ENCODE measurements around the gene ACMSD. TPM values are rescaled to one million over a fixed set of nuclear protein-coding genes. Genes with fewer than 3 reads are reported as not detected.

The ACMSD gene
- polyA plus RNA-seq, 3 donors: 0.18 TPM; not detected in 2

- H3K27ac ChIP-seq (ENCODE audit: low read depth, low read length): no peak overlapping the region
- WGBS, 3 donors: 57 to 72% (median 71%) methylated on average over 3 of the region's 3 CpGs
Measured at GRCh38 chr2:134926231-134926931, 88.0 kb downstream of the ACMSD start.

GRCh38 chr2:134927195-134927594, 88.8 kb downstream of the ACMSD start:
- 78 to 89% (median 81%) methylated on average over 3 of the region's 3 CpGs for WGBS, 3 donors
- H3K27ac ChIP-seq (ENCODE audit: low read depth, low read length): no peak overlapping the region

- no peak overlapping the region for H3K27ac ChIP-seq (ENCODE audit: low read depth, low read length)
Measured at GRCh38 chr2:134932864-134933526, 94.6 kb downstream of the ACMSD start.

GRCh38 chr2:134933732-134934131, 95.3 kb downstream of the ACMSD start:
- no peak overlapping the region for H3K27ac ChIP-seq (ENCODE audit: low read depth, low read length)
- 70 to 92% (median 89%) methylated on average over 1 of the region's 1 CpG for WGBS, 3 donors

More at GRCh38 chr2:134932864-134933526, 94.6 kb downstream of the ACMSD start:
- WGBS, 3 donors: 24 to 95% (median 93%) methylated on average over 3 of the region's 3 CpGs

GRCh38 chr2:134934150-134934549, 95.7 kb downstream of the ACMSD start:
- WGBS, 3 donors: 48 to 55% (median 55%) methylated on average over 2 of the region's 2 CpGs
- H3K27ac ChIP-seq (ENCODE audit: low read depth, low read length): no peak overlapping the region

- 3 to 7% (median 6%) methylated on average over 1 of the region's 1 CpG for WGBS, 3 donors
- H3K27ac ChIP-seq (ENCODE audit: low read depth, low read length): no peak overlapping the region
Measured at GRCh38 chr2:134934641-134935040, 96.2 kb downstream of the ACMSD start.

- no peak overlapping the region for H3K27ac ChIP-seq (ENCODE audit: low read depth, low read length)
- 23 to 94% (median 81%) methylated on average over 4 of the region's 4 CpGs for WGBS, 3 donors
Measured at GRCh38 chr2:134936691-134937090, 98.3 kb downstream of the ACMSD start.

- H3K27ac ChIP-seq (ENCODE audit: low read depth, low read length): no peak overlapping the region
- WGBS, 3 donors: 75 to 94% (median 82%) methylated on average over 2 of the region's 2 CpGs
Measured at GRCh38 chr2:134943540-134943939, 105.1 kb downstream of the ACMSD start.

GRCh38 chr2:134944975-134945374, 106.6 kb downstream of the ACMSD start:
- no peak overlapping the region for H3K27ac ChIP-seq (ENCODE audit: low read depth, low read length)
- WGBS, 3 donors: 68 to 83% (median 83%) methylated on average over 1 of the region's 1 CpG

- WGBS, 3 donors: 82 to 91% (median 83%) methylated on average over 6 of the region's 6 CpGs
- no peak overlapping the region for H3K27ac ChIP-seq (ENCODE audit: low read depth, low read length)
Measured at GRCh38 chr2:134946073-134946472, 107.7 kb downstream of the ACMSD start.

- 84 to 90% (median 85%) methylated on average over 7 of the region's 7 CpGs for WGBS, 3 donors
- no peak overlapping the region for H3K27ac ChIP-seq (ENCODE audit: low read depth, low read length)
Measured at GRCh38 chr2:134949981-134950708, 111.7 kb downstream of the ACMSD start.

- 75 to 81% (median 76%) methylated on average over 2 of the region's 2 CpGs for WGBS, 3 donors
- no peak overlapping the region for H3K27ac ChIP-seq (ENCODE audit: low read depth, low read length)
Measured at GRCh38 chr2:134950886-134951285, 112.5 kb downstream of the ACMSD start.

Other genes starting within 250 kb of the ACMSD start
- gene TMEM163, start 119.6 kb upstream of the ACMSD start, polyA plus RNA-seq: 10 to 100 TPM in 1 of 3 donors, 1 to 10 TPM in 2; 1.5 to 36.4 (median 2.4) TPM
- 1 to 10 TPM; 6.0 to 8.9 (median 7.3) TPM for gene CCNT2, start 80.2 kb downstream of the ACMSD start, polyA plus RNA-seq
- gene MAP3K19, start 208.8 kb downstream of the ACMSD start, polyA plus RNA-seq: not detected
- gene RAB3GAP1, start 213.7 kb downstream of the ACMSD start, polyA plus RNA-seq: 10 to 100 TPM; 17.3 to 19.9 (median 18.3) TPM